GM18907 (cell line): Measurements from ENCODE around the gene SRBD1.

Experiments
- ATAC-seq: cut with Tn5 transposase; IDR thresholded peaks from one replicate; pipeline ENCODE4 v1.9.1; 2021; ENCODE audit warnings: mild to moderate bottlenecking, moderate library complexity; ENCODE audit not compliant: unreplicated experiment

SRBD1 gene, protein sequence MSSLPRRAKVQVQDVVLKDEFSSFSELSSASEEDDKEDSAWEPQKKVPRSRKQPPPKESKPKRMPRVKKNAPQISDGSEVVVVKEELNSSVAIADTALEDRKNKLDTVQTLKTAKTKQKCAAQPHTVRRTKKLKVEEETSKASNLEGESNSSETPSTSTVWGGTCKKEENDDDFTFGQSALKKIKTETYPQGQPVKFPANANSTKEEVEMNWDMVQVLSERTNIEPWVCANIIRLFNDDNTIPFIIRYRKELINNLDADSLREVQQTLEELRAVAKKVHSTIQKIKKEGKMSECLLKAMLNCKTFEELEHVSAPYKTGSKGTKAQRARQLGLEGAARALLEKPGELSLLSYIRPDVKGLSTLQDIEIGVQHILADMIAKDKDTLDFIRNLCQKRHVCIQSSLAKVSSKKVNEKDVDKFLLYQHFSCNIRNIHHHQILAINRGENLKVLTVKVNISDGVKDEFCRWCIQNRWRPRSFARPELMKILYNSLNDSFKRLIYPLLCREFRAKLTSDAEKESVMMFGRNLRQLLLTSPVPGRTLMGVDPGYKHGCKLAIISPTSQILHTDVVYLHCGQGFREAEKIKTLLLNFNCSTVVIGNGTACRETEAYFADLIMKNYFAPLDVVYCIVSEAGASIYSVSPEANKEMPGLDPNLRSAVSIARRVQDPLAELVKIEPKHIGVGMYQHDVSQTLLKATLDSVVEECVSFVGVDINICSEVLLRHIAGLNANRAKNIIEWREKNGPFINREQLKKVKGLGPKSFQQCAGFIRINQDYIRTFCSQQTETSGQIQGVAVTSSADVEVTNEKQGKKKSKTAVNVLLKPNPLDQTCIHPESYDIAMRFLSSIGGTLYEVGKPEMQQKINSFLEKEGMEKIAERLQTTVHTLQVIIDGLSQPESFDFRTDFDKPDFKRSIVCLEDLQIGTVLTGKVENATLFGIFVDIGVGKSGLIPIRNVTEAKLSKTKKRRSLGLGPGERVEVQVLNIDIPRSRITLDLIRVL

DNA sequence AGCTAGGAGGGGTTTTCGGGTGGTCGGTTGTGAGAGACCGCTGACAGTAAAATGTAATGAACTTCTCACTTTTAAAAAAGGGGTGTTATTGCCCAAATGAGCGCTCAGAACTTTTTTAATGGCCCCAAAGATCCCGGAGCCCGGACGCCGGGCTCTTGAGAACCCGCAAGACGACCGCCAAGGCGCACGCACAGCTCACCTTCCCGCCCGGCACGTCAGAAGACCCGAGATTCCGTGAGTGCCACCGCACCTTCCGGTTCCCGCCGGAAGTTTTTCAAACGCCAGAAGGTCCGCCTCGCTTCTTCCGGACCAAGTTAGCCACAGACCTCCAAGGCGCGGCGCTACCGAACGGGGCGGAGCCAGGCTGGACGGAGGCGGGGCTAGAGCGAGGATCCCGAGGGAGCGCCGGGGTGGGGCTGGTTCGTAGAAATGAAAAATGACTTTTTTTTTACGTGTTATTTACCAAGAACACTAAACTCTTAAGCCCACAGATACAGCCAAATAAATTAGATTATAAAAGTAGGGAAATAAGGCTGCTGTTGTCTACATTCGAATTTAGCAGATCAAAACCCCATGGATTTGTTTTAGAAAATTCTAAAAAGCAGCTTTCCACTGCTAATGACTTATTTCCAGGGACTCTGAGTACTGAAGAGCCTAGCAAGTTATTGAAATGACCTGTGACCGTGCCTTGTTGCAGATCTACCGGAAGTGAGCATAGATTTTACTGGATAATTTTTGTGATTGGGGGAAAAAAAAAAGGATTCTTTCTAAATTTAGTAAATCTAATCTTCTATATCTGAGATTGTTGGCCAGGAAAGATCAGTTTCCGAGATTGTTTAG lies at the start of gene SRBD1:
SRBD1 (minus strand) TSS at position 248 of the 840 bp plus-strand sequence. CDS start 5,826 bp downstream, outside the sequence.
- ATAC-seq, result peak; percentile 88

DNA sequence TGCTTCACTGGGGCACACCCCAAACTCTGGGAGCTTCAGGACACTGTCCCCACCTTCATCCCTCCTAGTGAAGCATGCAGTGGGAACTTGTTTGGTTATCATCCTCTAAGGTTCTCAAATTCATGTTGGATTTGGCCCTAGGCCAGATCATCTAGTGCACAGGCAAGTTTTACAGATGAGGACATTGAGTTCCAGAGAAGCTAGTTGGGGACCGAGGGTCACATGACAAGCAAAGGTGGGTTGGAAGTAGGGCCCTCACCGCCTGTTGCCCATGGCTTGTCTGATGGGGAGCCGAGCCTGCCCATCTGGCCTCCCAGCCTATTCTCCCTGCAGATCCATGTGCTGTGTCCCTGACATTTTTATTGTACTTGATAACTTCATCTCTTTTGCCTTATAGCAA lies 43.2 kb upstream of the SRBD1 start:
- ATAC-seq, result no peak

- no peak for ATAC-seq
Observed at GRCh38 chr2:45653122-45653913, 42.3 kb upstream of the SRBD1 start.

- no peak for ATAC-seq
Observed at GRCh38 chr2:45652090-45653031, 41.3 kb upstream of the SRBD1 start.

DNA sequence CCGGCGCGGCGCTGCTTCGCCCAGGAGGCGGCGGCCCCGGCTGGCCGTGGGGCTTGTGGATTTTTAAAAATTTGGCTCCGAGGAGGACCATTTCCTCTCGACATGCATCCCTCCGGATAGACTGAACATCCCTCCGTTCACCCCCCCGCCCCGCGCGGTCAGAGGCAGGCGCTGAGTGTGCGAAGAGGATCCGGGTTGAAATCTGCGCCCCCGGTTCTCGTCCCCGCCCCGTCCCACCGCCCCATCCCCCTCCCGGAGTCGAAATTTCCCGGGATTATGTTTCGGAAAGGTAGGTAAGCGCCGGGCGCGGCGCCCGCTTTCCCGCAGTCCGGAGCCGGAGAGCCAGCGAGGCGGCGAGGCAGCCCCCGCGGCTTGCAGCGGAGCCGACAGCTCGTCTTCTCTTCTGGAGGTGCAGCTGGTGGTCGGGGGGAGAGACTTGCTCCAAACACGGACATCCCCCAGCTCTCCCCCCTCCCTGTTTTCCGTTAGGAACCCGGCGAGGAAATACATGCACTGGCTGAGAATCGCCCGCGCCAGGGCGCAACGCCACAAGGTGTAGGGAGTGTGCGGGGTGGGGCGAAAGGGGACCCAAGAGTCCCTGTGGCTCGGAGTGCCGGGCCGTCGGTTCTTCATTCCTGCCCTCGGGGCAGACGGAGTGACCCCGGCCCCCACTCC lies 40.5 kb upstream of the SRBD1 start, which contains the start of gene PRKCE:
PRKCE (plus strand) TSS at position 261 of the 675 bp plus-strand sequence.
- ATAC-seq, result peak; percentile 18

DNA sequence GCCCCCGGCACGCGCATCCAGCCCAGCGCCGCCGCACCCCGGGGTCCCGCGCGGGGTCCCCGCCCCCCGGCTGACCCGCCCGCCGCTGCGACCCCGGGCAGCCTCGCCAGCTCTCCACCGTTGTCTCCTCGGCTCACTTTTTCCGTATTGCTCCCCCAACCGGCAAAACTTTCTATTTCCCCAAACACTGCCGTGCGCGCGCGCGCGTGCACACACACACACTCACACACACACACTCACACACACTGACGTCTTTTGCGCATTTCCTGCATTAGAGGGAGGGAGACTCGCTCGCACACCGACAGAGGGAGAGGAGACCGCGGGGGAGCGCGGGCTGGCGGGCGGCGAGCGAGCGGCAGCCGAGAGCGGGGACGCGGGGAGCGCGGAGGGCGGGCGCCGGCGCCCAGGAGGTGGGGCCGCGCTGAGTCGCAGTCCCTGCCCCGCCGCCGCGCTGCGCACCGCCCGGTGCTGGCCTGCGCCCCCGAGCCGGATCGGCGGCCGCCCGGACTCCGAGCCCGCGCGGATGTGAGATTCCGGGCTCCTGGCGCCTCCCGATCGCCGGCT lies 39.9 kb upstream of the SRBD1 start:
- ATAC-seq, result peak; percentile 70

- peak; percentile 28 for ATAC-seq
Observed at GRCh38 chr2:45649858-45650811, 39.1 kb upstream of the SRBD1 start.

DNA sequence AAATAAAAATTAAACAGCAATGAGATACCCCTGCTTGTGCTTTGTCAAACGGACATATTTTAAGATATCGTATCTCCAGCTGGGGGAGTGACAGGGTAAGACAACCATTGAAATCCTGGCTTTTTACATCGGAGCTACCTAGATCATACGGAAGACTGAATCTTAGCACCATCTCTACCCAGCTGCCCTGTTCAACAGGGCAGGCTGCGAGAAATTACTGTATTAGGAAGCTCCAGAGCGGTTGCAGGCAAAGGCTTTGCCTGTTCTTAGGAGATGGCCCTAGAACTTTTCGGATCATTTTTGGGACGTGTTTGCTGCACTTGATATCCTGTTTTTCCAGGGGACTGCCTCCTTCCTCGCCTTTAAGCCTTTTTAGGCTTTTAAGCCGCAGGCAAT lies 38.4 kb upstream of the SRBD1 start:
- ATAC-seq, result no peak

GRCh38 chr2:45648636-45649035 lies 37.6 kb upstream of the SRBD1 start:
- no peak for ATAC-seq

- ATAC-seq, result no peak
Observed at GRCh38 chr2:45647986-45648520, 37.0 kb upstream of the SRBD1 start.

GRCh38 chr2:45647356-45647755 lies 36.3 kb upstream of the SRBD1 start:
- no peak for ATAC-seq

GRCh38 chr2:45646289-45646688 lies 35.2 kb upstream of the SRBD1 start:
- no peak for ATAC-seq

GRCh38 chr2:45643543-45644542 lies 32.8 kb upstream of the SRBD1 start:
- peak; percentile 66 for ATAC-seq

DNA sequence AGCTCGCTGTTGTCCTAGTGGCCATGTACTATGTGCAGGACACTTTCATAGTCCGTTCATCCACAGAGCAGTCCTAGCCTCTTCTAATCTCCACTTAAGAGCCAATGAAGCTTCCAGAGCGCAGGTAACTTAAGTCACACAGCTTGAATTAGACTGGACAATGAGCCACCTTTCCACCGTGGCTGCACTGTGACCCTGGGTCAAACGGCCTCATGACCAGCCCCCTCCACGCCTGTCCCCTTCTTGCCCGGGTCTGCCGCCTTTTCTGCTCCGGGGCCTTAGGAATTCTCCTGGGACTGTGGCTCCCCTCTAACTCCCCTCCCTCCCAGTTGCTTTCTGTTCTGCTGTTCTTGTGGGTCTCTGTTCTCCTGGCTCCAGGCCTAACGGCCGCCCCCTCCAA lies 32.0 kb upstream of the SRBD1 start:
- no peak for ATAC-seq

DNA sequence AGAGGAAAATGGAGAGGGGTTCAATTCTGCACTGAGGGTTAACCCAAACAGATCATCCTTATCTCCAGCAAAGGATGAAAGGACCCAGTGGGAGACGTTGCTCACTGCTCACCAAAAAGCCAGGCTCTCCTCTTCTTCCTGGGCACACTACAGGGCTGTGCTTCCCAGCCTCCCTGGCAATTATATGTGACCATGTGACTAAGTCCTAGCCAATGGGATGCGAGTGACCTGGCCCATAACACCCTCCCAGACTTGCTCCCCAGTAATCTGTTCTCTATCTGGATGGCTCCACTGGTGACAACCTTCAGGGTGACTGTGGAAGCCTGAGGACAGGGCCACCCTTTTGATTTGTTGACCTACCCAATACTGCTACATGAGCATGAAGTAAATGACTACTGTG lies 29.5 kb upstream of the SRBD1 start:
- ATAC-seq, result no peak
